Chondrocyte (in vitro differentiated cells): ENCODE data around the gene ITPRID2. TPM values are rescaled to one million over a fixed set of nuclear protein-coding genes. Genes with fewer than 3 reads are reported as not detected.
"Not testable (repeated sequence)": the region's sequence is repeated elsewhere in the genome, so short reads cannot be mapped to it uniquely, and the experiment has no call there.

Experiments used
- DNase-seq: peaks from one replicate; pipeline ENCODE4 v3.0.0; 2021; ENCODE audit warnings: mixed read lengths, low spot score
- H3K27ac Mint-ChIP-seq: one replicate; pipeline ENCODE4 v1.8.0; 2021; ENCODE audit warnings: mild to moderate bottlenecking, moderate library complexity, mixed read lengths; ENCODE audit not compliant: unreplicated experiment
- H3K27me3 Mint-ChIP-seq: 2 replicates; pipeline ENCODE4 v1.8.0; 2021; ENCODE audit warnings: low read depth, mixed read lengths
- H3K36me3 Mint-ChIP-seq: 2 replicates; pipeline ENCODE4 v1.8.0; 2021; ENCODE audit warnings: low read depth, mixed read lengths
- H3K4me1 Mint-ChIP-seq: 2 replicates; pipeline ENCODE4 v1.8.0; 2021; ENCODE audit warnings: low read depth, mild to moderate bottlenecking, mixed read lengths
- H3K4me3 Mint-ChIP-seq: one replicate; pipeline ENCODE4 v1.8.0; 2021; ENCODE audit warnings: mild to moderate bottlenecking, moderate library complexity, mixed read lengths; ENCODE audit not compliant: unreplicated experiment
- H3K9me3 Mint-ChIP-seq: 2 replicates; pipeline ENCODE4 v1.8.0; 2021; ENCODE audit warnings: low read depth, mixed read lengths
- CTCF ChIP-seq: fragments of 200-600 bp; sonication (generic); IDR thresholded peaks from 2 replicates; pipeline ENCODE4 v1.5.0; 2021; ENCODE audit warnings: antibody characterized with exemption, mild to moderate bottlenecking, moderate library complexity
- total RNA-seq: library from RNA; stranded (reverse); gene quantifications from 3 replicates; pipeline ENCODE4 v1.2.1, GENCODE V29; 2021

Gene ITPRID2
- total RNA-seq, 1 donor from 2014 or later: 64.6 TPM

GRCh38 chr2:181958726-181959125 lies 67.2 kb downstream of the ITPRID2 start:
- Mint-ChIP-seq H3K27me3 (no peaks in the 10 kb centered on the region), H3K4me3 (no peak overlapping the region), H3K27ac (no peak overlapping the region), H3K36me3 (no peaks in the 10 kb centered on the region), H3K4me1 (peaks cover 45% of the 10 kb centered on the region), H3K9me3 (no peaks in the 10 kb centered on the region)
- TF ChIP-seq CTCF: no peak
- no peak for DNase-seq

GRCh38 chr2:181959508-181959907 lies 68.0 kb downstream of the ITPRID2 start:
- Mint-ChIP-seq H3K27me3 (no peaks in the 10 kb centered on the region), H3K4me3 (no peak overlapping the region), H3K36me3 (no peaks in the 10 kb centered on the region), H3K9me3 (peaks cover 3% of the 10 kb centered on the region), H3K27ac (no peak overlapping the region), H3K4me1 (peaks cover 38% of the 10 kb centered on the region)
- TF ChIP-seq CTCF: no peak
- no peak for DNase-seq

- DNase-seq, H3K27me3 Mint-ChIP-seq, H3K4me3 Mint-ChIP-seq, H3K27ac Mint-ChIP-seq, H3K36me3 Mint-ChIP-seq: not testable (repeated sequence)
- Mint-ChIP-seq H3K9me3 (peaks cover 15% of the 10 kb centered on the region), H3K4me1 (peaks cover 28% of the 10 kb centered on the region)
Measured at GRCh38 chr2:181961167-181961566, 69.6 kb downstream of the ITPRID2 start.

- Mint-ChIP-seq H3K4me1 (peaks cover 28% of the 10 kb centered on the region), H3K27ac (no peak overlapping the region), H3K27me3 (no peaks in the 10 kb centered on the region), H3K36me3 (peaks cover 4% of the 10 kb centered on the region), H3K9me3 (peaks cover 21% of the 10 kb centered on the region), H3K4me3 (no peak overlapping the region)
- no peak for DNase-seq
- no peak for TF ChIP-seq CTCF
Measured at GRCh38 chr2:181962142-181962541, 70.6 kb downstream of the ITPRID2 start.

- Mint-ChIP-seq H3K27ac (no peak overlapping the region), H3K4me3 (no peak overlapping the region), H3K9me3 (peaks cover 25% of the 10 kb centered on the region), H3K4me1 (no peaks in the 10 kb centered on the region), H3K36me3 (peaks cover 2% of the 10 kb centered on the region), H3K27me3 (no peaks in the 10 kb centered on the region)
- no peak for TF ChIP-seq CTCF
- DNase-seq: no peak
Measured at GRCh38 chr2:181970160-181970794, 78.7 kb downstream of the ITPRID2 start.

- H3K27me3 Mint-ChIP-seq: no peaks in the 10 kb centered on the region
- no peak for TF ChIP-seq CTCF
- no peak for DNase-seq
- H3K27ac Mint-ChIP-seq: no peak overlapping the region
- H3K4me1 Mint-ChIP-seq: no peaks in the 10 kb centered on the region
- no peaks in the 10 kb centered on the region for H3K36me3 Mint-ChIP-seq
- H3K4me3 Mint-ChIP-seq: no peak overlapping the region
- peaks cover 18% of the 10 kb centered on the region for H3K9me3 Mint-ChIP-seq
Measured at GRCh38 chr2:181971032-181971431, 79.5 kb downstream of the ITPRID2 start.
